ENCODE measurements around the gene SLC51B.

The SLC51B gene

DNA sequence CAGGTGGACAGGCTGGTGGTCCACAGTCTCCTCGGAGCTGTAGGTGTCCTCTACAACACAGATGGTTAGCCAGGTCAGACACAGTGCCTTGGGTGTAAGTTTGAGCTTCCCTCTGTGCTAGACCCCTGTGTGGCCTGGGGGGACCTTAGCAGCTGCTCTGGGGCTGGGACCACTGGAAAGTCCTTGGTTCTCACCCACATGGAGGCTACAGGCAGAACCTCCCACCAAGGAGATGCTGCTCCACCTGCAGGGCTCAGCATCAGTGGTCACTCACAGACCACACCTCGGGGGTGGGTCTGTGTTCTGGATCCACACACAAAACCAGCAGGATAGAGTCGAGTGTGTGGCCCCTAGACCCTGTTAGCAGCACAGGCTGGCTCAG, 14.2 kb downstream of the SLC51B start:
- no peak for TF ChIP-seq CTCF (IDR thresholded peaks at IDR 0.05; ENCODE audit: insufficient read depth, low read length, missing control alignments)
- no peak for DNase-seq (ENCODE audit: low read depth, low spot score)
- CTCF ChIA-PET = interaction anchor here (3.4 to 7.2 kb wide), 2 partner anchors 10 to 22 kb away, joined by 12 to 109 read pairs; partner anchors contain the start of gene KBTBD13
- POLR2A ChIA-PET = no interaction called here
- no peak overlapping the region for H3K4me3 ChIP-seq (ENCODE audit: low read depth, low read length)

DNA sequence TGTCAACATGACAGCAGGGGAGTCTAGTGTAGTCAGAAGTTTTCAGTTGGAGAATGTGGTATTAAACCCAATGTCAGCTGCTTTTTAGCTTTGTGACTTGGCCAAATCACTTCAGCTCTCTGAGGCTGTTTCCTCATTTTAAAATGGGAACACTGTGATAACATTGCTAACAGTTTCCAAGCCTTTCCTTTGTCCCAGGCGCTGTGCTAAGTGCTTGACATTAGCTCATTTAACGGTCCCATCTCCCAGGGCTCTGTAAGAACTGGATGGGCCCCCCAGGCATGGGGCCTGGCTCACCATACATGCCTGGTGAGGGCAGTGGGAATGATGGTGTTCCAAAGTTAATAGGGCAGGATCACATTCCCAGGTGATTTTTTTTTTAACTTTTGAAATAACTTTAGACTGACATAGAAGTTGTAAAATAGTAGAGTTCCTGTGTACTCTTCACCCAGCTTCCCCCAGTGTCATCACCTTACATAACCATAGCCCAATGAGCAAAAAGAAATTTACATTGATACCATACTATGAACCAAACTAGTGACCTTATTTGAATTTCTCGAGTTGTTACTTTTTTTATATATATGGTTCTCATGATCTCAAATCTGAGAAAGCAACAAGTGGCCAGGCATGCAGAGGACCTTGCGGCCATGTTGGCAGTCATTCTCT, 14.9 kb downstream of the SLC51B start:
- TF ChIP-seq CTCF (IDR thresholded peaks at IDR 0.05; ENCODE audit: insufficient read depth, low read length, missing control alignments) = no peak
- POLR2A ChIA-PET = no interaction called here
- CTCF ChIA-PET = interaction anchor here (1.4 to 7.2 kb wide), 3 partner anchors 8 to 21 kb away, joined by 4 to 109 read pairs (median 12); partner anchors contain the start of gene KBTBD13
- no peak for DNase-seq (ENCODE audit: low read depth, low spot score)
- H3K4me3 ChIP-seq (ENCODE audit: low read depth, low read length) = no peak overlapping the region

GRCh38 chr15:65060641-65061397, 15.6 kb downstream of the SLC51B start:
- ChIA-PET POLR2A (no interaction called here), CTCF (interaction anchor here (0.8 to 7.2 kb wide), 7 partner anchors 9 to 41 kb away, joined by 3 to 109 read pairs (median 9); partner anchors contain the start of gene KBTBD13)
- no peak overlapping the region for H3K4me3 ChIP-seq (ENCODE audit: low read depth, low read length)
- DNase-seq (ENCODE audit: low read depth, low spot score) = no peak
- TF ChIP-seq CTCF (IDR thresholded peaks at IDR 0.05; ENCODE audit: insufficient read depth, low read length, missing control alignments) = no peak

GRCh38 chr15:65062061-65062460, 16.9 kb downstream of the SLC51B start:
- TF ChIP-seq CTCF (IDR thresholded peaks at IDR 0.05; ENCODE audit: insufficient read depth, low read length, missing control alignments) = no peak
- POLR2A ChIA-PET = no interaction called here
- no peak for DNase-seq (ENCODE audit: low read depth, low spot score)
- no peak overlapping the region for H3K4me3 ChIP-seq (ENCODE audit: low read depth, low read length)
- CTCF ChIA-PET = interaction anchor here (1.2 to 9.3 kb wide), 6 partner anchors 9 to 40 kb away, joined by 3 to 135 read pairs (median 10); partner anchors contain the start of gene KBTBD13

DNA sequence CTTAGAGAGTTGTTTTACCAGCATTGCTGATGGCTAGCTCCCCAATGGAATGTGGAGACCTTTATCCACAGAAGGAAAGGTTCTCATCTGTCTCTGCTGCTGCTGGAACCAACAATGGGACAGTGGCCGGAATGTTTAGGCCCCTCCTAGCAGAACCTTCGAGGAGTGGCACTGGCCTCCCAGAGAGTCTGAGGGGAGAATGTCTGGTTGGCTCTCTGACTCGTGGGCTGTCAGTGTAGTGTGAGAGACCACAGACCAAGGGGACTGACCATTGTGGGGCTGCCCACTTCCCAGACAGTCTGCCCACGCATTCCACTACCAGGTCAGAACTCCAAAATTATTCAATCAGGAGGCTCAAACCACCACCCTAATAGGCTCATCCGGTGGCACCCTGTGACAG, 17.5 kb downstream of the SLC51B start:
- DNase-seq (ENCODE audit: low read depth, low spot score) = no peak
- no peak overlapping the region for H3K4me3 ChIP-seq (ENCODE audit: low read depth, low read length)
- ChIA-PET CTCF (interaction anchor here (1.2 to 9.3 kb wide), 5 partner anchors 9 to 39 kb away, joined by 3 to 135 read pairs (median 10); partner anchors contain the start of gene KBTBD13), POLR2A (no interaction called here)
- no peak for TF ChIP-seq CTCF (IDR thresholded peaks at IDR 0.05; ENCODE audit: insufficient read depth, low read length, missing control alignments)

DNA sequence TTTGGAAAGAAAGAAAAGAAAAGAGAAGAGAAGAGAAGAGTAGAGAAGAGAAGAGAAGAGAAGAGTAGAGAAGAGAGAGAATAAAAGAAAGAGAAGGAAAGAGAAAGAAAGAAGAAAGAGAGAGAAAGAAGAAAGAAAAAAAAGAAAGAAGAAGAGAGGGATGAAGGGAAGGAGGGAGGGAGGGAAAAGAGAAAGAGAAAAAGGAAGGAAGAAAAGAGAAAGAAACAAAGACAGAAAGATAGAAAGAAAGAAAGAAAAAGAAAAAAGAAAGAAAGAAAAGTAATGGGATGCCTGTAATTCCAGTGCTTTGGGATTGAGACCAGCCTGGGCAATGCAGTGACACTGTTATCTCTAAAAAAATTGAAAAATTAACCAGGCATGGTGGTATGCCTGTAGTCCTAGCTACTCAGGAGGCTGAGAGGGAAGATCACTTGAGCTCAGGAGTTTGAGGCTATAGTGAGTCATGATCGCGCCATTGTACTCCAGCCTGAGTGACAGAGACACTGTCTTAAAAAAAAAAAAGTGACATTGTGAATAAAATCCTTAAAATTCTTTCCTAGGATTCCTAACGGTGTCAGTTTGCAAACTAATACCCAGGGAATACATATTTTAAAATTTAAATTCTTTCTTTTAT, 20.9 kb downstream of the SLC51B start:
- H3K4me3 ChIP-seq (ENCODE audit: low read depth, low read length) = no peak overlapping the region
- no peak for DNase-seq (ENCODE audit: low read depth, low spot score)
- ChIA-PET POLR2A (no interaction called here), CTCF (interaction anchor here (0.5 to 9.3 kb wide), 6 partner anchors 8 to 35 kb away, joined by 3 to 135 read pairs (median 26); partner anchors contain the start of gene KBTBD13)
- TF ChIP-seq CTCF (IDR thresholded peaks at IDR 0.05; ENCODE audit: insufficient read depth, low read length, missing control alignments) = no peak

All from AG04449 (cell line).